Pancreas (tissue), 10 donors: ENCODE measurements around the gene EPC2. TPM values are rescaled to one million over a fixed set of nuclear protein-coding genes. Genes with fewer than 3 reads are reported as not detected.

ENCODE experiments used
- ATAC-seq, 4 donors: fragments of 200-7000 bp; cut with Tn5 transposase; one replicate each; pipeline versions ENCODE4 v1.8.0 to v1.9.1; 2020; ENCODE audit warnings: mild to moderate bottlenecking in 4 of 4, moderate library complexity in 4 of 4
- DNase-seq, 6 donors: peaks; one replicate each; pipeline ENCODE4 v3.0.0-alpha.2; 2020
- FAIRE-seq: peaks from 2 replicates; lab custom pipeline; 2012; peaks lifted over from hg19 to GRCh38; lab: Jason Lieb, UNC
- H3K27ac ChIP-seq, 4 donors: fragments of 200-600 bp; sonication (generic); 1 replicate in 3 of 4; 2 replicates in 1 of 4; pipeline versions ENCODE4 v1.5.0 to v1.8.0; 2020
- H3K27me3 ChIP-seq, 4 donors: fragments of 200-600 bp; one replicate each; pipeline ENCODE4 v1.8.0; 2021
- H3K36me3 ChIP-seq, 3 donors: fragments of 200-600 bp; sonication (generic) in 1 of 3; one replicate each; pipeline versions ENCODE4 v1.5.0 to v1.8.0; 2020 to 2021
- H3K4me1 ChIP-seq, 3 donors: fragments of 200-600 bp; one replicate each; pipeline ENCODE4 v1.8.0; 2021
- H3K4me3 ChIP-seq, 4 donors: fragments of 200-600 bp; sonication (generic) in 2 of 4; one replicate each; pipeline versions ENCODE4 v1.5.0 to v1.8.0; 2020 to 2021
- H3K9me3 ChIP-seq, 4 donors: fragments of 200-600 bp; one replicate each; pipeline ENCODE4 v1.8.0; 2021
- CTCF ChIP-seq, 4 donors: fragments of 200-600 bp; sonication (generic) in 3 of 4; IDR thresholded peaks; one replicate each; pipeline versions ENCODE4 v1.5.0 to v1.8.0; 2021; ENCODE audit warnings: antibody characterized with exemption in 4 of 4
- WGBS, 2 donors: extraction: QIAGEN DNeasy Blood & Tissue Kit; methylation state at CpG; one replicate each; pipeline ENCODE4 v1.1.7; 2013; 5-methylcytosine and 5-hydroxymethylcytosine counted together
- intact Hi-C, 3 donors: fragments of 100-400 bp; cut with DNase I; formaldehyde crosslinking; loops; one replicate each; pipeline versions ENCODE4 v1.11.1 to v1.14.2; 2022
- polyA plus RNA-seq, 2 donors: library from polyadenylated mRNA; stranded (reverse); fragments of 200-250 nt; gene quantifications; one replicate each; pipeline ENCODE4 v1.2.3, GENCODE V29; 2013
- total RNA-seq, 6 donors: library from RNA; stranded (reverse); fragmentation: NEBNext Ultra II Directional in 4 of 6; extraction: Animal tissue kit (Norgen Biotek cat#: 25700) in 4 of 6; gene quantifications; one replicate each; pipeline versions ENCODE4 v1.2.1 to v1.2.4, GENCODE V29; 2021 to 2023
- donor health status: healthy with polysubstance abuse.
- donor health status: DM: no; HTN: no; CAD: no; lungs with moderate emphysema.
- donor health status: DM: no; HTN: no; CAD: no.
- donor health status: control.
- donor health status: control.
- donor health status: Bipolar disorder and iron deficiency.
- donor health status: DM: yes; HTN: yes; CAD: no.
- donor health status: DM: no; HTN: no; CAD: no.
- donor health status: DM: no; HTN: no; CAD: no.
- donor health status: DM: yes; HTN: yes; CAD: no.

EPC2 gene
- total and polyA plus RNA-seq, 8 donors: 3.1 to 17.7 (median 12.8) TPM

GRCh38 chr2:148622366-148622765 is 22.2 kb upstream of the EPC2 start:
- intact Hi-C loops: no loop called here
- no peak overlapping the region for H3K4me3 ChIP-seq
- ATAC-seq (no peak), FAIRE-seq (no peak), DNase-seq (no peak)
- 62 to 72% methylated on average over 3 of the region's 3 CpGs for WGBS, 2 donors
- H3K36me3 ChIP-seq: no peaks in the 10 kb centered on the region
- no peaks in the 10 kb centered on the region for H3K4me1 ChIP-seq
- H3K9me3 ChIP-seq: no peaks in the 10 kb centered on the region
- H3K27ac ChIP-seq: no peak overlapping the region
- no peak for TF ChIP-seq CTCF (IDR thresholded peaks at IDR 0.05)
- no peaks in the 10 kb centered on the region for H3K27me3 ChIP-seq

GRCh38 chr2:148623086-148623485 is 21.5 kb upstream of the EPC2 start:
- no peak for ATAC-seq
- no peaks in the 10 kb centered on the region for H3K9me3 ChIP-seq
- FAIRE-seq: no peak
- DNase-seq: no peak
- no peaks in the 10 kb centered on the region for H3K27me3 ChIP-seq
- H3K4me1 ChIP-seq: no peaks in the 10 kb centered on the region
- TF ChIP-seq CTCF (IDR thresholded peaks at IDR 0.05): no peak
- no peak overlapping the region for H3K4me3 ChIP-seq
- H3K36me3 ChIP-seq: no peaks in the 10 kb centered on the region
- intact Hi-C loops: no loop called here
- no peak overlapping the region for H3K27ac ChIP-seq

GRCh38 chr2:148627224-148627623 is 17.3 kb upstream of the EPC2 start:
- no peak for DNase-seq
- TF ChIP-seq CTCF (IDR thresholded peaks at IDR 0.05): no peak
- intact Hi-C loops: no loop called here
- Histone ChIP-seq H3K36me3 (no peaks in the 10 kb centered on the region), H3K27me3 (no peaks in the 10 kb centered on the region), H3K4me3 (no peak overlapping the region), H3K27ac (no peak overlapping the region), H3K4me1 (no peaks in the 10 kb centered on the region), H3K9me3 (no peaks in the 10 kb centered on the region)
- no peak for FAIRE-seq
- ATAC-seq: no peak

- 85 to 89% methylated on average over 2 of the region's 2 CpGs for WGBS, 2 donors
- FAIRE-seq: no peak
- H3K4me3 ChIP-seq: no peak overlapping the region
- no peak for TF ChIP-seq CTCF (IDR thresholded peaks at IDR 0.05)
- no peaks in the 10 kb centered on the region for H3K4me1 ChIP-seq
- no peak for ATAC-seq
- H3K36me3 ChIP-seq: no peaks in the 10 kb centered on the region
- DNase-seq: no peak
- H3K27me3 ChIP-seq: no peaks in the 10 kb centered on the region
- no peak overlapping the region for H3K27ac ChIP-seq
- H3K9me3 ChIP-seq: no peaks in the 10 kb centered on the region
- intact Hi-C loops: no loop called here
Measured at GRCh38 chr2:148634749-148635148, 9.8 kb upstream of the EPC2 start.

GRCh38 chr2:148638543-148638942 is 6.0 kb upstream of the EPC2 start:
- FAIRE-seq (no peak), ATAC-seq (no peak), DNase-seq (no peak)
- Histone ChIP-seq H3K4me1 (peaks cover 0 to 2% (median 0%) of the 10 kb centered on the region in 3 donors), H3K27me3 (no peaks in the 10 kb centered on the region), H3K4me3 (no peak overlapping the region), H3K27ac (no peak overlapping the region), H3K9me3 (no peaks in the 10 kb centered on the region), H3K36me3 (no peaks in the 10 kb centered on the region)
- intact Hi-C loops: no loop called here
- WGBS, 2 donors: 86% methylated on average over 5 of the region's 5 CpGs
- no peak for TF ChIP-seq CTCF (IDR thresholded peaks at IDR 0.05)
